Measurements from ENCODE around the gene ESRRB.

ESRRB gene

GRCh38 chr14:76547831-76548230, 171.9 kb downstream of the ESRRB start:
- DNase-seq: no peak

GRCh38 chr14:76550534-76550933, 174.6 kb downstream of the ESRRB start:
- DNase-seq: no peak

GRCh38 chr14:76551116-76551515, 175.2 kb downstream of the ESRRB start:
- no peak for DNase-seq

Data from T-helper 9 cell (primary cell).